OCI-M2 (cell line): Measurements from ENCODE around the gene TMEM59.
"Not testable (repeated sequence)": the region's sequence is repeated elsewhere in the genome, so short reads cannot be mapped to it uniquely, and the experiment has no call there.

Experiments
- DNase-seq: peaks from one replicate; lab custom pipeline; 2025; ENCODE audit not compliant: unreplicated experiment; lab: John Stamatoyannopoulos, UW

Gene TMEM59

DNA sequence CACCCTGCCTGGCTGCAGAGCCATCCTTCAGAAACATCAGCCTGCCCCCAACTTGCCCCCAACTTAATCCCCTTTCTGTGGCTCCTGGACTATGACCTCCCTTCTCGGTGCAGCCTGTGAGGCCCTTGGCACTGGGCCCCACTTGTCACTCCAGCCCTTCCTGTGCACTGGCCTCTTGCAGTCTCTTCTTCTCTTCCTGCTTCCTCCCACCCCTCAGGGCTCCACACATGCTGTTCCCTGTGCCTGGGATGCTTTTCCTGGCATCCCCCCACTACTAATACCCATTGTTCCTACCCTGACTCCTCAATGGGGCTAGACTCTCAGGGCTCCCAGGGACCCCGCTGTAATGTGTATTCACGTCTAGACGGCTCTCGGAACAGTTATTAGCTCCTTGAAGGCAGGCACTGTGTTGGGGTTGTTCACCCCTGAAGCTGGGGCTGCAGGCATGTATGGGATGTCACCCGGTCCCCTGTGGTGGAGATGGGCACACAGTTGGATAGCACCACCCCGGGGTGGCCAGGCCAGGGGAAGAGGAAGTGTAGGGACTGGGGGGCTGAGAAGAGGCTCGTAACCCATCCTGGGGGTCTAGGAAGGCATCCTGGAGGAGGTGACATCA is 39.5 kb downstream of the TMEM59 start:
- DNase-seq, result no peak

DNA sequence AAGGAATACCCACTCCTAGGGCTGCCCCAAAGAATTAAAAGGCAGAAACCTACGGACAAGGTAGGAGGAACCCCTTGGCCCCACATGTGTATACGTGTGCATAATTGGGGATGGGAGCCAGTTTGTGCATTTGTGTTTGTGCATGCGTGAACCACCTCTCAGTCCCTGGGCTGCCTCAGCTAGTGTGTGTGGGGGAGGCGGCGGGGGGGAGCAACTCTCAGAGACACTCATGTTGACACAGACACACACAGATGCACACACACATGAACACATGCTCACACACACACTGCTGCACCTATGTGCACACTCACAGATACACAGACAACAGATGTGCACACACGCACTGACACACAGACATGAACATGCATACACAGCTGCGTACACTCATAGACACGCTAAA is 40.1 kb downstream of the TMEM59 start:
- DNase-seq, result no peak

GRCh38 chr1:54012008-54012325 is 41.0 kb downstream of the TMEM59 start:
- DNase-seq, result no peak

- DNase-seq, result no peak
Measured at GRCh38 chr1:54011316-54012007, 41.5 kb downstream of the TMEM59 start.

DNA sequence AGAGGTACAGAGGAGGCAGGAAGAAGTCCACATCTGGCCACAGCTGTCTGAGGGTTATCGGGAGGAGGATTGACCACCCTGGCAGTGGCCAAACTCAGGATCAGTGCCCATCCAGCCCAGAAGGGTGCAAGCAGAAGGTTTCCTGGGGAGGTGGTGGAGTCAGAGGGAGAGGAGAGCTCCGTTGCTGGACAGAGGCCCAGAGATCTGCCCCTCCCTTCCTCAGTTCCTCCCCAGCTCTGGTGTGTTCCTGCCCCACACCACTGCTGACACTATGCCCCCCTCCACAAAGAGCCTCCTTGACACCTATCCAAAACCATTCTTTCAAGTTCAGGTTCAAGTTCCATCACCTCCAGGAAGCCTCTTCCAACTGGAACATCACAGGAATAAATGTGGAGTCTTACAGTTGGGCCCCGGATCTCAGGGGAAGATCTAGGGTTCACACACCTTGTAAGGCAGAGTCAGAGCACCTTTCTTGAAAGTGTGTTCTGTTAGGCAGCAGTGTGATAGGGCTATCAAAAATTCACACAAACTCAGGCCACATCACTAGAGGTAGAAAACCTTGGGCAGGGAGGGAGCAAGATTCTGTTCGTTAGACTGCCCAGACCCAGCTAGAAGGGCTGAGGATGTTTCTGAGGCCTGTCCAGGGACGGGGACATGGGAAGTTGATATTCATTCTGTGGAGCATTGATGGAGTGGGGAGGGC is 42.4 kb downstream of the TMEM59 start:
- DNase-seq, result no peak

GRCh38 chr1:54009406-54009805 is 43.6 kb downstream of the TMEM59 start:
- no peak for DNase-seq

DNA sequence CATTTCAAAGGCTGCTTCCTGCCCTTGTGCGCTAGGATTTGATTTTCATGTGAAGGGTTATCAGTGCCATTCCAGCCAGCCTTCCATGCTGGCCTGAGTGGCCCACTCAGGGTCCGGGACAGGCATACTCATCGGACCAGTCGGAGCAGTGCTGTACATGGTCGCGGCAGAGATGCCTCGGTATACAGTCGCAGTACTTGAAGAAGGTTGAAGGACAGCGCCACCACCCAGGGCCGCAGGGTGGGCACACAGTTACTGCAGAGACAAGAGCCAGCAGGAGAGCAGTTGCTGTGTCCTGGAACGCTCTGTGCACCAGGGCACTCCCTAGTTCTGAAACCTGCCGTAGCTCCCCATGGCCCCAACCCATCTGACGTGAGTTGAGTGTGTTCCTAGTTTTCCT is 44.1 kb downstream of the TMEM59 start:
- no peak for DNase-seq

- DNase-seq, result no peak
Measured at GRCh38 chr1:54007613-54008012, 45.4 kb downstream of the TMEM59 start.

DNA sequence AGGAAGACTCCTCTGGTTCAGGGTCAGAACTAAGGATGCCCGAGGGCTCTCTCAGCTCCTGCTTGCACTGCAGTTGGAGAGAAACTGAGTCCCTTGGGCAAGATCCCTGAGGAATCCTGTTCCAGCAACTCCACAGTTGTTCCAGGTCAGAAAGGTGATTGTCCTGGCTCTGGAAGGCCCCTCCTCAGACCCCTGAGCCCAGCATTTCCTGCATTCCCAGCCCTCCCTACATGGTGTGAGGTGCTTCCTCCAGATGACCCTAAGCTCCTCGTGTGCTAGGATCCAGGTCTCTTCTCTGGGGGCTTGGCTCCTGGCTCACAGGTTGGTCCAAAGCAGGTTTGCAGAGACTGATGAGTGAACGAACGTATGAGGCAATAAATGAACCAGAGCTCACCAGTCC is 46.5 kb downstream of the TMEM59 start:
- DNase-seq, result no peak

DNA sequence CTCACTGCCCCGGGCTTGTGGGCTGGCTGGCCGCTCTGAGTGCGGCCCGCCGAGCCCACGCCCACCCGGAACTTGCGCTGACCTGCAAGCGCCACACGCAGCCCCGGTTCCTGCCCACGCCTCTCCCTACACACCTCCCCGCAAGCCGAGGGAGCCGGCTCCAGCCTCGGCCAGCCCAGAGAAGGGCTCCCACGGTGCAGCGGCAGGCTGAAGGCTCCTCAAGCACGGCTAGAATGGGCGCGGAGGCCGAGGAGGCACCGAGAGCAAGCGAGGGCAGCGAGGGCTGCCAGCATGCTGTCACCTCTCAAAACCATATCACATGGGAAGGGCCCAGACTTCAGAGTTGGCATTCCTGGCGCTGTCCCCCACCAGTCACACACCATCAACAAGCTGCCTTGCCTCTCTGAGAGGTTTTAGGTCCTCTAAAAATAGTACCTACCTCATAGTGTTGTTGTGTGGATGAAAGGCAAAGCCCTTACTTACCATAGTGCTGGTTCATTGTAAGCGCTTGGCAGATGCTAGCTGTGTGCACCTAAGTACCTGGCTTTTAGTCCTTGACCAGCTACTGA is 48.4 kb downstream of the TMEM59 start:
- no peak for DNase-seq

GRCh38 chr1:54003750-54004480 is 49.1 kb downstream of the TMEM59 start:
- not testable (repeated sequence) for DNase-seq

DNA sequence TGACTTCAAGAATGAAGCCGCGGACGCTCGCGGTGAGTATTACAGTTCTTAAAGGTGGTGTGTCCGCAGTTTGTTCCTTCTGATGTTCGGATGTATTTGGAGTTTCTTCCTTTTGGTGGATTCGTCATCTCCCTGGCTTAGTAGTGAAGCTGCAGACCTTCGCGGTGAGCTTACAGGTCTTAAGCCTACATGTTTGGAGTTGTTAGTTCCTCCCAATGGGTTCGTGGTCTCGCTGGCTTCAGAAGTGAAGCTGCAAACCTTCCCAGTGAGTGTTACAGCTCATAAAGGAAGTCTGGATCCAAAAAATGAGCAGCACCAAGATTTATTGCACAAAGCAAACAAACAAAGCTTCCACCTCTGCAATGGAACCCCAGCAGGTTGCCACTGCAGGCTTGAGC is 49.8 kb downstream of the TMEM59 start:
- DNase-seq, result no peak

- DNase-seq, result no peak
Measured at GRCh38 chr1:54002544-54003248, 50.3 kb downstream of the TMEM59 start.

- no peak for DNase-seq
Measured at GRCh38 chr1:54001591-54001990, 51.4 kb downstream of the TMEM59 start.

GRCh38 chr1:53999920-54000319 is 53.1 kb downstream of the TMEM59 start:
- DNase-seq, result no peak

DNA sequence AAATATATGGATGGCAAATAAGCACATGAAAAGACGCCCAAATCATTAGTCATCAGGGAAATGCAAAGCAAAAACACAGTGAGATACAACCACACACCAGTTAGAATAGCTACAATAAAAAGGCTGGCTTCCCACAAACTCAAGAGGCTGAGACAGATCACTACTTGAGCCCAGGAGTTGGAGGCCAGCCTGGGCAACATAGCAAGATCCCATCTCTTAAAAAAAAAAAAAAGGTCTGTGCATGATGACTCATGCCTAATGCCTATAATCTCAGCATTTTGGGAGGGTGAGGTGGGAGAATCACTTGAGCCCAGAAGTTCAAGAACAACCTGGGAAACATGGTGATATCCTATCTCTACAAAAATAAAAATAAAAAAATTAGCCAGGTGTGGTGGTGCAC is 54.8 kb downstream of the TMEM59 start:
- no peak for DNase-seq

DNA sequence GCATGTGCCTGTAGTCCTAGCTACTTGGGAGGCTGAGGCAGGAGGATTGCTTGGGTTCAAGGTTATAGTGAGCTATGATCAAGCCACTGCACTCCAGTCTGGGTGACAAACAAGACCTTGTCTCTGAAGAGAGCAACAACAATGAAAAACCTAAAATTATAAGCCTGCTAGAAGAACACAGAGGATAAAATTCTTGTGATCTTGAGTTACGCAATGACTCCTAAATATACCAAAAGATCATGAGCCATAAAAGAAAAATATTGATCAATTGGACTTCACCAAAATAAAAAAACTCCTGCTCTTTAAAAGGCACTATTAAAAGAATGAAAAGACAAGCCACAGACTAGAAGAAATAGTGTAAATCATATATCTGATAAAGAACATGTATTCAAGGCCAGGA is 57.3 kb downstream of the TMEM59 start:
- no peak for DNase-seq

GRCh38 chr1:53994516-53994915 is 58.5 kb downstream of the TMEM59 start:
- DNase-seq, result not testable (repeated sequence)

- no peak for DNase-seq
Measured at GRCh38 chr1:53992085-53992874, 60.7 kb downstream of the TMEM59 start.

GRCh38 chr1:53987880-53988279 is 65.1 kb downstream of the TMEM59 start:
- DNase-seq, result no peak
